ENCODE measurements around the gene RBM22.

Gene RBM22

DNA sequence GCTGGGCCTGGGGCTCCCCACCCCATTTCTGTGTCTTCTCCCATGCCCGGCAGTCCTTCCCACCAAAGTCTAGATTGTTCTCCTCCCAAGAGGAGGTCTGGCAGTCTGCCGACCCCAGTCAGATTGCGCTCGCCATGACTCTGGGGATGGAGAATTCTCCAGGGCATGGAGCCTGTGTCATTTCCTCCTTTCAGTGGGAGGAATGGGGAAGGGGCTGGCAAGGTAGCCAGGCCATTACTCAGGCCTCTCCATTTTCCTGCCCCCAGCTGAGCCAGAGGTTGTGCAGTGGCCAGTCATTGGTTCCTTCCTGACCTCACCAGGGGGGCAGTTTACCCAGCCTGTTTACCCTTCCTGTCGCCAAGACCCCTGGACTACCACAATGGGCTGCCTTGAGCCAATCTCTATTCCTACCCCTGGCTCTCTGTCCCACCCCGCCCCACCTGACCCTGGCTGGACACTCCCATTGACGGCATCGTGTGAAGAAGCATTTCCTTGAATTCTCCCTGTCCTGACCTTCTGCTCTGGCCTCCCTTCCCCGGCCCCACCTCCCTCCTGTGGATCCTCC, 59.8 kb downstream of the RBM22 start:
- TF ChIP-seq GATA3 (IDR thresholded peaks at IDR 0.05; ENCODE audit: low read depth, low read length) (no peak), GATA2 (IDR thresholded peaks at IDR 0.05; ENCODE audit: low read depth, low read length) (no peak)
